ENCODE data around the gene TRIM59. TPM values are rescaled to one million over a fixed set of nuclear protein-coding genes. Genes with fewer than 3 reads are reported as not detected.

The TRIM59 gene
- total and polyA plus RNA-seq, 9 of the 15 experiments (the other 6 are each of a cell fraction or from before 2014, with no cell fraction given) = 16.8 to 101 (median 34.8) TPM

DNA sequence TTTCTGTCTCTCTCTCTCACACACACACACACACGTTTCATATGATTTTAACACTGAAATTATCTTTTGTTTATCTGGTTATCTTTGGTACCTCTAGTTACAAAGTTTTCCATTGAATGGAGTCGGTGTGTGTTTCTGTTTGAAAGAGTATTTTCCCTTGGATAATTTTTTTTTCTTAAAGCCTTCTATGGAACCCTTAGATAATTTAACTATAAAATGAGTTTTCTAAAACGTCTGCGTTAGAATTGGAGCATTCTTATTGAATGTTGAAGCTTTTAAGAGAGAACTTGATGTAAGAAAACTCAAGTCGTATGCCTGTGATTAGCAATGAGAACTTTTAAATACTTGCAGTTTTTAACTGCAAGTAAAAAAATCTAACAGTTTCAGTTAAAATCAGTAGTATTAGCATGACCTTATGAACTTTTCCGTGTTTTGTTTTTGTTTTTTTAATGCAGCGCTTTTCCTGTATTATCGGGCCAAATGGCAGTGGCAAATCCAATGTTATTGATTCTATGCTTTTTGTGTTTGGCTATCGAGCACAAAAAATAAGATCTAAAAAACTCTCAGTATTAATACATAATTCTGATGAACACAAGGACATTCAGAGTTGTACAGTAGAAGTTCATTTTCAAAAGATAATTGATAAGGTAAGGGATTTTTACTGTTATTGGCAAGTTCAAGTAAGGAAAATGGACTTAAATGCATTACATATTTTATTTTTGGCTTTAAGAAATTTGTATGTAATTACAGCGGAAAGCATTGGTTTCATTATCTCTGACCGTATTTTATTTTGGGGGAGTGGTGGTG lies 47.2 kb downstream of the TRIM59 start:
- CTCF ChIA-PET (ENCODE audit: low intra/inter-chr PET ratio) = no interaction called here

More for the DNA sequence above, 47.2 kb downstream of the TRIM59 start:
- Histone ChIP-seq H3K27me3 (ENCODE audit: control insufficient read depth in 2 of 2, insufficient read depth in 2 of 2, low read length in 2 of 2) (no peaks in the 10 kb centered on the region), H3K36me3 (ENCODE audit: control insufficient read depth, insufficient read depth, low read length) (peaks cover 66% of the 10 kb centered on the region), H3K9me1 (ENCODE audit: control insufficient read depth, insufficient read depth, low read length) (no peaks in the 10 kb centered on the region), H3K9ac (ENCODE audit: insufficient read depth in 1 of 2, low read depth in 2 of 2, low read length in 2 of 2) (peak overlapping the region; percentile 54 to 98), H3K79me2 (ENCODE audit: control insufficient read depth, insufficient read depth, low read length) (peaks cover 96% of the 10 kb centered on the region), H3K27ac (ENCODE audit: extremely low read depth, low read depth, low read length) (peak overlapping the region; percentile 99; the same call in 2 of the 3 replicates), H3K4me3 (peak overlapping the region; percentile 71), H3K9me3 (replicated peaks; ENCODE audit: control insufficient read depth, insufficient read depth, low read depth, low read length) (no peaks in the 10 kb centered on the region), H3K4me1 (replicated peaks in 1 of 2; ENCODE audit: control insufficient read depth in 2 of 2, insufficient read depth in 2 of 2, low read length in 2 of 2) (peaks cover 0 to 5% of the 10 kb centered on the region in 2 experiments; a peak in 3 of 5 replicates), H3K4me2 (ENCODE audit: insufficient read depth, low read length) (peak overlapping the region; percentile 95), H2AFZ (ENCODE audit: low read depth, low read length) (no peak overlapping the region), H4K20me1 (replicated peaks; ENCODE audit: control insufficient read depth, insufficient read depth, low read length) (peaks cover 30% of the 10 kb centered on the region)
- intact Hi-C loops (cut with micrococcal nuclease) (loop anchor here (5.0 kb wide), 2 partner anchors 70 to 175 kb away; partner anchors contain the start of gene C3orf80), in situ Hi-C loops (cut with MboI) (no loop called here)
- DNase-seq (ENCODE audit: extremely low read depth in 1 of 4, low spot score in 3 of 4) = no peak
- BruUV-seq (replicated peaks) = no TSS peak
- no peak for FAIRE-seq
- no peak for ATAC-seq
- no peak for TF ChIP-seq NFIX (CRISPR knock-in tag; IDR thresholded peaks at IDR 0.05; ENCODE audit: low read depth)
- TF ChIP-seq, protein P1, sequence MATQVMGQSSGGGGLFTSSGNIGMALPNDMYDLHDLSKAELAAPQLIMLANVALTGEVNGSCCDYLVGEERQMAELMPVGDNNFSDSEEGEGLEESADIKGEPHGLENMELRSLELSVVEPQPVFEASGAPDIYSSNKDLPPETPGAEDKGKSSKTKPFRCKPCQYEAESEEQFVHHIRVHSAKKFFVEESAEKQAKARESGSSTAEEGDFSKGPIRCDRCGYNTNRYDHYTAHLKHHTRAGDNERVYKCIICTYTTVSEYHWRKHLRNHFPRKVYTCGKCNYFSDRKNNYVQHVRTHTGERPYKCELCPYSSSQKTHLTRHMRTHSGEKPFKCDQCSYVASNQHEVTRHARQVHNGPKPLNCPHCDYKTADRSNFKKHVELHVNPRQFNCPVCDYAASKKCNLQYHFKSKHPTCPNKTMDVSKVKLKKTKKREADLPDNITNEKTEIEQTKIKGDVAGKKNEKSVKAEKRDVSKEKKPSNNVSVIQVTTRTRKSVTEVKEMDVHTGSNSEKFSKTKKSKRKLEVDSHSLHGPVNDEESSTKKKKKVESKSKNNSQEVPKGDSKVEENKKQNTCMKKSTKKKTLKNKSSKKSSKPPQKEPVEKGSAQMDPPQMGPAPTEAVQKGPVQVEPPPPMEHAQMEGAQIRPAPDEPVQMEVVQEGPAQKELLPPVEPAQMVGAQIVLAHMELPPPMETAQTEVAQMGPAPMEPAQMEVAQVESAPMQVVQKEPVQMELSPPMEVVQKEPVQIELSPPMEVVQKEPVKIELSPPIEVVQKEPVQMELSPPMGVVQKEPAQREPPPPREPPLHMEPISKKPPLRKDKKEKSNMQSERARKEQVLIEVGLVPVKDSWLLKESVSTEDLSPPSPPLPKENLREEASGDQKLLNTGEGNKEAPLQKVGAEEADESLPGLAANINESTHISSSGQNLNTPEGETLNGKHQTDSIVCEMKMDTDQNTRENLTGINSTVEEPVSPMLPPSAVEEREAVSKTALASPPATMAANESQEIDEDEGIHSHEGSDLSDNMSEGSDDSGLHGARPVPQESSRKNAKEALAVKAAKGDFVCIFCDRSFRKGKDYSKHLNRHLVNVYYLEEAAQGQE (IDR thresholded peaks at IDR 0.05; ENCODE audit: borderline replicate concordance) = no peak
- TF ChIP-seq, protein P1 (CRISPR knock-in tag; IDR thresholded peaks at IDR 0.05; ENCODE audit: low read depth) = no peak
- TF ChIP-seq GABPB1 (CRISPR knock-in tag; IDR thresholded peaks at IDR 0.05) = no peak
- no peak for TF ChIP-seq HNRNPLL (IDR thresholded peaks at IDR 0.05; ENCODE audit: low read depth, low read length, poor library complexity, severe bottlenecking)
- TF ChIP-seq FOXJ2 (tag; IDR thresholded peaks at IDR 0.05) = no peak
- no peak for TF ChIP-seq FUS (optimal IDR thresholded peaks at IDR 0.05; ENCODE audit: low read depth, low read length)
- TF ChIP-seq ZNF77 (CRISPR knock-in tag; IDR thresholded peaks at IDR 0.05) = no peak
- no peak for TF ChIP-seq ZNF134 (CRISPR knock-in tag; conservative IDR thresholded peaks at IDR 0.05)
- no peak for TF ChIP-seq ETS2 (tag; IDR thresholded peaks at IDR 0.05; ENCODE audit: borderline replicate concordance, poor library complexity, severe bottlenecking)
- no peak for TF ChIP-seq BHLHE40 (IDR thresholded peaks at IDR 0.05; ENCODE audit: low read length)
- TF ChIP-seq BRD9 (IDR thresholded peaks at IDR 0.05; ENCODE audit: low read depth, partially characterized antibody) = no peak
- no peak for TF ChIP-seq MCM5 (IDR thresholded peaks at IDR 0.05; ENCODE audit: low read depth)
- no peak for TF ChIP-seq FOXK2 (conservative IDR thresholded peaks at IDR 0.05 in 1 of 2, IDR thresholded peaks at IDR 0.05 in 1 of 2; ENCODE audit: low read depth in 2 of 2)
- POLR2A ChIA-PET = interaction anchor here (0.7 to 2.9 kb wide), 7 partner anchors 9 to 315 kb away, joined by 3 to 23 read pairs (median 3); no protein-coding TSS in a partner anchor
- WGBS (ENCODE audit: insufficient coverage, low coverage, missing lambda C conversion rate) = 2% methylated on average over 11 of the region's 11 CpGs
